Measurements from ENCODE around the gene KIF16B. TPM values are rescaled to one million over a fixed set of nuclear protein-coding genes. Genes with fewer than 3 reads are reported as not detected.

The KIF16B gene
- total RNA-seq, 1 experiment from 2014 or later, result 4.6 TPM

DNA sequence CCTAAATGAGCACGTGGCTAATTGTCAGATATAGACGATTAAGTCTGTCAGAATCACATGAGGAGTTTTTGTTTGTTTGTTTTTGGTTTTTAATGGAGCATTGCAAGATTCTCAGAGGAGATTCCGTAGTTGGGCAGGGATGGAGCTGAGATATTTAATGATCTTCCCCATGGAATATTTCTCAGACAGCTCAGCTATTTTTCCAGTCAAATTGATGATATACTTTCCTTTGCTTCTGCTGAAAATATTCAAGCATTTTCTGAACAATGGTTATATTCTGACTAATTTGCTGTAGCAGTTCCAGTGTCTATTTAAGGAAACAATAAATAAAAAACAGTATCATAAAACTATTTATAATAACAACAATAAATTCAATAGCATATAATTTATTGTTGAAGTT is 348.4 kb downstream of the KIF16B start:
- intact Hi-C loops (cut with micrococcal nuclease; ENCODE audit: unreplicated experiment), result no loop called here
- H3K36me3 ChIP-seq (ENCODE audit: insufficient read depth, low read length, poor library complexity, severe bottlenecking), result no peaks in the 10 kb centered on the region
- TF ChIP-seq, protein P1, sequence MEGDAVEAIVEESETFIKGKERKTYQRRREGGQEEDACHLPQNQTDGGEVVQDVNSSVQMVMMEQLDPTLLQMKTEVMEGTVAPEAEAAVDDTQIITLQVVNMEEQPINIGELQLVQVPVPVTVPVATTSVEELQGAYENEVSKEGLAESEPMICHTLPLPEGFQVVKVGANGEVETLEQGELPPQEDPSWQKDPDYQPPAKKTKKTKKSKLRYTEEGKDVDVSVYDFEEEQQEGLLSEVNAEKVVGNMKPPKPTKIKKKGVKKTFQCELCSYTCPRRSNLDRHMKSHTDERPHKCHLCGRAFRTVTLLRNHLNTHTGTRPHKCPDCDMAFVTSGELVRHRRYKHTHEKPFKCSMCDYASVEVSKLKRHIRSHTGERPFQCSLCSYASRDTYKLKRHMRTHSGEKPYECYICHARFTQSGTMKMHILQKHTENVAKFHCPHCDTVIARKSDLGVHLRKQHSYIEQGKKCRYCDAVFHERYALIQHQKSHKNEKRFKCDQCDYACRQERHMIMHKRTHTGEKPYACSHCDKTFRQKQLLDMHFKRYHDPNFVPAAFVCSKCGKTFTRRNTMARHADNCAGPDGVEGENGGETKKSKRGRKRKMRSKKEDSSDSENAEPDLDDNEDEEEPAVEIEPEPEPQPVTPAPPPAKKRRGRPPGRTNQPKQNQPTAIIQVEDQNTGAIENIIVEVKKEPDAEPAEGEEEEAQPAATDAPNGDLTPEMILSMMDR (conservative IDR thresholded peaks at IDR 0.05; ENCODE audit: low read depth, low read length), result no peak
- TF ChIP-seq EZH2 (IDR thresholded peaks at IDR 0.05; ENCODE audit: borderline replicate concordance, low read depth, low read length, poor library complexity, severe bottlenecking), result no peak
- H3K4me3 ChIP-seq (ENCODE audit: low read depth, low read length, poor library complexity, severe bottlenecking), result no peak overlapping the region
- H3K27ac ChIP-seq (ENCODE audit: low read depth, low read length, poor library complexity, severe bottlenecking), result no peak overlapping the region
- no peak for DNase-seq (ENCODE audit: low spot score)
- H3K9me3 ChIP-seq (ENCODE audit: low read depth, low read length, poor library complexity, severe bottlenecking), result peaks cover 12% of the 10 kb centered on the region
- H3K4me1 ChIP-seq (ENCODE audit: insufficient read depth, low read length, poor library complexity, severe bottlenecking), result no peaks in the 10 kb centered on the region
- ChIA-PET CTCF (no interaction called here), POLR2A (ENCODE audit: low non-redundant PET) (no interaction called here)
- no TSS peak for BruUV-seq (replicated peaks)
- no peaks in the 10 kb centered on the region for H3K27me3 ChIP-seq (replicated peaks; ENCODE audit: insufficient read depth, low read depth, low read length, poor library complexity)

DNA sequence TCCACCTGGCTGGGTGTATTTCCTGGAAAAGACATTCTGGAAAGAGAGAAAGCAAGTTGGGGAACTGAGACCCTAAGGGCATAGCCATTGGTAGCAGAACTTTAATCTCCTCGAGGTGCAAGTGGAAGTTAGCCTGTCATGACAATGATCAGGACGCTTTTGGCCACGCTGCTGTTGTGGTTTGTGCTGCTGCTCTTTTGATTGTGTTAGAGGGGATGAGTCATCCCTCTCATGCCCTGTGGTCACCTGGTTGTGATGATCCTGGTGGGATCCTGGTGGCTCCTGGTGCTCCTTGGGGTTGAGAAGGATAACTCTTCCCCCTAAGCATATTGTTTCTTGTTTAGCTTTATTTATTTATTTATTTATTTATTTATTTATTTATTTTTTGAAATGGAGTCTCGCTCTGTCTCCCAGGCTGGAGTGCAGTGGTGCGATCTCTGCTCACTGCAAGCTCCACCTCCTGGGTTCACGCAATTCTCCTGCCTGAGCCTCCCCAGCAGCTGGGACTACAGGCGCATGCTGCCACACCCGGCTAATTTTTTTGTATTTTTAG is 350.3 kb downstream of the KIF16B start:
- TF ChIP-seq, protein P1 (conservative IDR thresholded peaks at IDR 0.05; ENCODE audit: low read depth, low read length), result no peak
- no peak for TF ChIP-seq EZH2 (IDR thresholded peaks at IDR 0.05; ENCODE audit: borderline replicate concordance, low read depth, low read length, poor library complexity, severe bottlenecking)
- DNase-seq (ENCODE audit: low spot score), result no peak
- Histone ChIP-seq H3K4me1 (ENCODE audit: insufficient read depth, low read length, poor library complexity, severe bottlenecking) (no peaks in the 10 kb centered on the region), H3K27ac (ENCODE audit: low read depth, low read length, poor library complexity, severe bottlenecking) (no peak overlapping the region), H3K4me3 (ENCODE audit: low read depth, low read length, poor library complexity, severe bottlenecking) (no peak overlapping the region), H3K27me3 (replicated peaks; ENCODE audit: insufficient read depth, low read depth, low read length, poor library complexity) (no peaks in the 10 kb centered on the region), H3K36me3 (ENCODE audit: insufficient read depth, low read length, poor library complexity, severe bottlenecking) (no peaks in the 10 kb centered on the region), H3K9me3 (ENCODE audit: low read depth, low read length, poor library complexity, severe bottlenecking) (peaks cover 23% of the 10 kb centered on the region)
- CTCF ChIA-PET, result no interaction called here
- POLR2A ChIA-PET (ENCODE audit: low non-redundant PET), result no interaction called here
- intact Hi-C loops (cut with micrococcal nuclease; ENCODE audit: unreplicated experiment), result no loop called here
- no TSS peak for BruUV-seq (replicated peaks)

Other genes starting within 250 kb of the KIF16B start
- gene SNRPB2, start 156.6 kb upstream of the KIF16B start, total RNA-seq (2021), result 90.4 and 103 TPM in 2 replicates
- not detected in 2 replicates for gene OTOR, start 174.9 kb upstream of the KIF16B start, total RNA-seq (2021)